ENCODE results near the gene HLA-DMA. TPM values are rescaled to one million over a fixed set of nuclear protein-coding genes. Genes with fewer than 3 reads are reported as not detected.

HLA-DMA gene
- total and polyA plus RNA-seq, 9 of the 15 experiments (the other 6 are each of a cell fraction or from before 2014, with no cell fraction given), result 0.13 to 0.83 (median 0.51) TPM

DNA sequence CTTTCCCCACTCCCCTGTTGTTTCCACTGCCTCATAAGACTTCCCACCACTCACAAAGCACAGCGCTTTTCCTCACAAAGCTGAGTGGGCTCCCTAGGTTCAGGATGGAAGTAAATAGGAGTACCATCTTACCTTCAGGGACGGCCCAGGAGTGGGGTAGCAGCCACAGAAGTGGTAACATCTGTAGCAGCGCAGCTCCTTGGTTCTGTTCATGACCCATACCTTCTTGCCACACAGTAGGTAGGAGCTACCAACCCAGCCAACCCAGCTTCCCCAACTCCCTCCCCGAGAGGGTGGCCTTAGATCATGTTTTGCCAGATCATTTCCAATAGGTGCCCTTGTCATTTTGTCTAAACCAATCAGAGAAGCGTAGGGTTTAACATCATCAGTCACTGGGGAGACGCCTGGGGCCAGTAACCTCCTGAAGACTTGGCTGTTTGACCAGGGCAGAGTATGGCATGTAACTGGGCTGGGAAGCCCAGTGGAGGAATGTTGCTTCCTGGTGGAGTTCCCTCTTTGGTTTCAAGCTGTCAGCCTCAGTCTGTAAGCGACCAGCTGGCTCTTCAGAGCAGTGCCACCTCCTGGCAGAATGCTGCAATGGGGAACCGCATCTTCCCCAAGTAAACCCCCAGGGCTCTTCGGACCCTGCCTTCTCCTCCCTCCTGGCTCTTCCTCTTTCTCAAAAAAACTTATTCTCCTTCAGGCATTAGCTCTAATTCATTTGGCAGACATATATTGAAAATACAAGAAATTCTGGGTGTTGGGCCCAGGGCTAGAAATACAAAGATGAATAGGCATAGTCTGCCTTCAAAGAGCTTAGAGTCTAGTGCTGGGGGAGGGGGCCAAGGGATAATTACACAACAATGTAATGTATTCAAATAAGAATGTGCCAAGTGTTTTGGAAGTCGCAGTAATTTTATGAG lies at the start of gene HLA-DMA (continued):
- TF ChIP-seq ZNF407 (IDR thresholded peaks at IDR 0.05; ENCODE audit: low read depth) (no peak), ZZZ3 (IDR thresholded peaks at IDR 0.05) (no peak), EHMT2 (IDR thresholded peaks at IDR 0.05) (peak; percentile 48; the same call in 1 of the 2 replicates), RCOR1 (IDR thresholded peaks at IDR 0.05; ENCODE audit: borderline replicate concordance in 1 of 2, low read depth in 2 of 2, low read length in 2 of 2) (no peak), SRF (CRISPR knock-in tag; IDR thresholded peaks at IDR 0.05) (no peak), SMARCC2 (IDR thresholded peaks at IDR 0.05; ENCODE audit: low read depth) (no peak), ZNF668 (CRISPR knock-in tag; IDR thresholded peaks at IDR 0.05) (no peak), RFX5 (IDR thresholded peaks at IDR 0.05; ENCODE audit: low read depth, low read length) (peak; percentile 99), SETDB1 (IDR thresholded peaks at IDR 0.05; ENCODE audit: low read length) (no peak), DNMT1 (IDR thresholded peaks at IDR 0.05) (no peak), NCOR1 (IDR thresholded peaks at IDR 0.05) (no peak), XRCC4 (IDR thresholded peaks at IDR 0.05; ENCODE audit: extremely low read depth, insufficient read depth, insufficient read length) (no peak)
- TF ChIP-seq, protein P1, sequence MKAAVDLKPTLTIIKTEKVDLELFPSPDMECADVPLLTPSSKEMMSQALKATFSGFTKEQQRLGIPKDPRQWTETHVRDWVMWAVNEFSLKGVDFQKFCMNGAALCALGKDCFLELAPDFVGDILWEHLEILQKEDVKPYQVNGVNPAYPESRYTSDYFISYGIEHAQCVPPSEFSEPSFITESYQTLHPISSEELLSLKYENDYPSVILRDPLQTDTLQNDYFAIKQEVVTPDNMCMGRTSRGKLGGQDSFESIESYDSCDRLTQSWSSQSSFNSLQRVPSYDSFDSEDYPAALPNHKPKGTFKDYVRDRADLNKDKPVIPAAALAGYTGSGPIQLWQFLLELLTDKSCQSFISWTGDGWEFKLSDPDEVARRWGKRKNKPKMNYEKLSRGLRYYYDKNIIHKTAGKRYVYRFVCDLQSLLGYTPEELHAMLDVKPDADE (conservative IDR thresholded peaks at IDR 0.05; ENCODE audit: control insufficient read depth, low read depth, low read length), result no peak
- TF ChIP-seq, protein P2, sequence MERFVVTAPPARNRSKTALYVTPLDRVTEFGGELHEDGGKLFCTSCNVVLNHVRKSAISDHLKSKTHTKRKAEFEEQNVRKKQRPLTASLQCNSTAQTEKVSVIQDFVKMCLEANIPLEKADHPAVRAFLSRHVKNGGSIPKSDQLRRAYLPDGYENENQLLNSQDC (CRISPR knock-in tag; IDR thresholded peaks at IDR 0.05), result no peak
- TF ChIP-seq, protein P3, sequence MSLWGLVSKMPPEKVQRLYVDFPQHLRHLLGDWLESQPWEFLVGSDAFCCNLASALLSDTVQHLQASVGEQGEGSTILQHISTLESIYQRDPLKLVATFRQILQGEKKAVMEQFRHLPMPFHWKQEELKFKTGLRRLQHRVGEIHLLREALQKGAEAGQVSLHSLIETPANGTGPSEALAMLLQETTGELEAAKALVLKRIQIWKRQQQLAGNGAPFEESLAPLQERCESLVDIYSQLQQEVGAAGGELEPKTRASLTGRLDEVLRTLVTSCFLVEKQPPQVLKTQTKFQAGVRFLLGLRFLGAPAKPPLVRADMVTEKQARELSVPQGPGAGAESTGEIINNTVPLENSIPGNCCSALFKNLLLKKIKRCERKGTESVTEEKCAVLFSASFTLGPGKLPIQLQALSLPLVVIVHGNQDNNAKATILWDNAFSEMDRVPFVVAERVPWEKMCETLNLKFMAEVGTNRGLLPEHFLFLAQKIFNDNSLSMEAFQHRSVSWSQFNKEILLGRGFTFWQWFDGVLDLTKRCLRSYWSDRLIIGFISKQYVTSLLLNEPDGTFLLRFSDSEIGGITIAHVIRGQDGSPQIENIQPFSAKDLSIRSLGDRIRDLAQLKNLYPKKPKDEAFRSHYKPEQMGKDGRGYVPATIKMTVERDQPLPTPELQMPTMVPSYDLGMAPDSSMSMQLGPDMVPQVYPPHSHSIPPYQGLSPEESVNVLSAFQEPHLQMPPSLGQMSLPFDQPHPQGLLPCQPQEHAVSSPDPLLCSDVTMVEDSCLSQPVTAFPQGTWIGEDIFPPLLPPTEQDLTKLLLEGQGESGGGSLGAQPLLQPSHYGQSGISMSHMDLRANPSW (CRISPR knock-in tag; IDR thresholded peaks at IDR 0.05), result no peak

All from K562 (cell line).